ENCODE measurements around the gene OR6S1. TPM values are rescaled to one million over a fixed set of nuclear protein-coding genes. Genes with fewer than 3 reads are reported as not detected.

Gene OR6S1
- total RNA-seq, 1 donor = not detected

- DNase-seq (ENCODE audit: insufficient read length, low spot score, missing footprints) = peak; percentile 83
- Histone ChIP-seq H4K20me1 (ENCODE audit: insufficient read depth, low read length) (no peaks in the 10 kb centered on the region), H3K4me1 (ENCODE audit: insufficient read depth, low read length) (no peaks in the 10 kb centered on the region), H3K9me3 (ENCODE audit: low read depth, low read length) (no peaks in the 10 kb centered on the region), H3K27ac (ENCODE audit: low read depth, low read length) (no peak overlapping the region), H3K4me2 (ENCODE audit: insufficient read depth, low read length) (no peak overlapping the region), H3K4me3 (ENCODE audit: insufficient read depth, low read length) (no peak overlapping the region), H3K79me2 (ENCODE audit: insufficient read depth, low read length) (no peaks in the 10 kb centered on the region), H3K27me3 (ENCODE audit: insufficient read depth, low read length) (peaks cover 23% of the 10 kb centered on the region), H2AFZ (ENCODE audit: low read length) (no peak overlapping the region), H3K36me3 (ENCODE audit: insufficient read depth, low read length) (no peaks in the 10 kb centered on the region)
- TF ChIP-seq CTCF (IDR thresholded peaks at IDR 0.05; ENCODE audit: extremely low read depth, low read depth, low read length) = no peak
These were observed 16.0 kb upstream of the OR6S1 start for GRCh38 chr14:20657216-20658211.

- H4K20me1 ChIP-seq (ENCODE audit: insufficient read depth, low read length) = no peaks in the 10 kb centered on the region
- H3K4me2 ChIP-seq (ENCODE audit: insufficient read depth, low read length) = no peak overlapping the region
- peaks cover 23% of the 10 kb centered on the region for H3K27me3 ChIP-seq (ENCODE audit: insufficient read depth, low read length)
- H2AFZ ChIP-seq (ENCODE audit: low read length) = no peak overlapping the region
- no peaks in the 10 kb centered on the region for H3K36me3 ChIP-seq (ENCODE audit: insufficient read depth, low read length)
- H3K79me2 ChIP-seq (ENCODE audit: insufficient read depth, low read length) = no peaks in the 10 kb centered on the region
- H3K9me3 ChIP-seq (ENCODE audit: low read depth, low read length) = no peaks in the 10 kb centered on the region
- H3K4me3 ChIP-seq (ENCODE audit: insufficient read depth, low read length) = no peak overlapping the region
- H3K4me1 ChIP-seq (ENCODE audit: insufficient read depth, low read length) = no peaks in the 10 kb centered on the region
- TF ChIP-seq CTCF (IDR thresholded peaks at IDR 0.05; ENCODE audit: extremely low read depth, low read depth, low read length) = no peak
- no peak overlapping the region for H3K27ac ChIP-seq (ENCODE audit: low read depth, low read length)
- DNase-seq (ENCODE audit: insufficient read length, low spot score, missing footprints) = no peak
These were observed 14.8 kb upstream of the OR6S1 start for GRCh38 chr14:20656274-20656673.

GRCh38 chr14:20655851-20656250 lies 14.4 kb upstream of the OR6S1 start:
- DNase-seq (ENCODE audit: insufficient read length, low spot score, missing footprints) = no peak
- no peaks in the 10 kb centered on the region for H3K36me3 ChIP-seq (ENCODE audit: insufficient read depth, low read length)
- no peak for TF ChIP-seq CTCF (IDR thresholded peaks at IDR 0.05; ENCODE audit: extremely low read depth, low read depth, low read length)
- H3K4me1 ChIP-seq (ENCODE audit: insufficient read depth, low read length) = no peaks in the 10 kb centered on the region
- no peak overlapping the region for H2AFZ ChIP-seq (ENCODE audit: low read length)
- H4K20me1 ChIP-seq (ENCODE audit: insufficient read depth, low read length) = no peaks in the 10 kb centered on the region
- H3K4me2 ChIP-seq (ENCODE audit: insufficient read depth, low read length) = no peak overlapping the region
- H3K27ac ChIP-seq (ENCODE audit: low read depth, low read length) = no peak overlapping the region
- H3K27me3 ChIP-seq (ENCODE audit: insufficient read depth, low read length) = peaks cover 23% of the 10 kb centered on the region
- H3K79me2 ChIP-seq (ENCODE audit: insufficient read depth, low read length) = no peaks in the 10 kb centered on the region
- H3K4me3 ChIP-seq (ENCODE audit: insufficient read depth, low read length) = no peak overlapping the region
- H3K9me3 ChIP-seq (ENCODE audit: low read depth, low read length) = no peaks in the 10 kb centered on the region

Measured in osteoblast (primary cell).